Neural progenitor cell (in vitro differentiated cells): ENCODE results near the gene STARD7.

Source experiments
- EZH2 ChIP-seq: fragments of 200-600 bp; sonication (generic); IDR thresholded peaks from 2 replicates; pipeline ENCODE4 v1.6.1; 2017; ENCODE audit warnings: antibody characterized with exemption, mild to moderate bottlenecking, moderate library complexity
- EZH2phosphoT487 ChIP-seq: fragments of 200-600 bp; sonication (generic); IDR thresholded peaks from 2 replicates; pipeline ENCODE4 v1.6.1; 2017; ENCODE audit warnings: antibody characterized with exemption
- TF ChIP-seq, protein P1 (sequence below): fragments of 200-600 bp; sonication (generic); IDR thresholded peaks from 2 replicates; pipeline ENCODE4 v1.5.1; 2017; ENCODE audit warnings: antibody characterized with exemption, mild to moderate bottlenecking

DNA sequence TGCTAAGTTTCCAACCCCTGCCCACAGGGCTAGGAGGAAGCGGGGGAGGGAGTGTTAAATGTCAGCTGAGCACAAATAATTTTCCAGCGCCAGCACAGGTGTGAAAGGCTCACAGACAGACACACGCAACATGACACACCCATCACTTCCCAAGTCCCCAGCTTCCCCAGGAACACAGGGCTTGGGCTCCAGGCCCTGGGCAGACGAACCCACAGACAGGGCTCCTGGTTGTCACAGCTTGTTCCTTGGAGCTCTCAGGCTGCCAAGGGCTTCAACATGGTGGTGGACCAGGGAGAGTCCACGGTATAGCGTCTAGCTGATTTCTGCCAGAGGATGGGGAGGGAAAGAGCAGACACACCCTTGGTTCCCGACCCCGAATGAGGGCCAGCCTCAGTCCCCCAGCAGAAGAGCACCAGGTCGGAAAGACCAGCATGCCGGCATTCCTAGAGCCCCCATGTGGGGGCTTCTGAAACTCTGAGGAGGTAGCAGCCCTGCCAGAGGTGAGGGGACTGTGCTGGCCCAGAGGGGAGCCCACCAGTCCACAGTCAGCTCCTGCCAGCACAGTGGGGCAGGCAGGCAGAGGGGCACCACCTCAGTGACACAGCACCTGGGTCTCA lies 65.3 kb downstream of the STARD7 start:
- TF ChIP-seq EZH2 (no peak), EZH2phosphoT487 (no peak)
- TF ChIP-seq, protein P1, sequence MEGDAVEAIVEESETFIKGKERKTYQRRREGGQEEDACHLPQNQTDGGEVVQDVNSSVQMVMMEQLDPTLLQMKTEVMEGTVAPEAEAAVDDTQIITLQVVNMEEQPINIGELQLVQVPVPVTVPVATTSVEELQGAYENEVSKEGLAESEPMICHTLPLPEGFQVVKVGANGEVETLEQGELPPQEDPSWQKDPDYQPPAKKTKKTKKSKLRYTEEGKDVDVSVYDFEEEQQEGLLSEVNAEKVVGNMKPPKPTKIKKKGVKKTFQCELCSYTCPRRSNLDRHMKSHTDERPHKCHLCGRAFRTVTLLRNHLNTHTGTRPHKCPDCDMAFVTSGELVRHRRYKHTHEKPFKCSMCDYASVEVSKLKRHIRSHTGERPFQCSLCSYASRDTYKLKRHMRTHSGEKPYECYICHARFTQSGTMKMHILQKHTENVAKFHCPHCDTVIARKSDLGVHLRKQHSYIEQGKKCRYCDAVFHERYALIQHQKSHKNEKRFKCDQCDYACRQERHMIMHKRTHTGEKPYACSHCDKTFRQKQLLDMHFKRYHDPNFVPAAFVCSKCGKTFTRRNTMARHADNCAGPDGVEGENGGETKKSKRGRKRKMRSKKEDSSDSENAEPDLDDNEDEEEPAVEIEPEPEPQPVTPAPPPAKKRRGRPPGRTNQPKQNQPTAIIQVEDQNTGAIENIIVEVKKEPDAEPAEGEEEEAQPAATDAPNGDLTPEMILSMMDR, result no peak
